ENCODE results near the gene PARD6B. TPM values are rescaled to one million over a fixed set of nuclear protein-coding genes. Genes with fewer than 3 reads are reported as not detected.

The PARD6B gene
- total and polyA plus RNA-seq, 2 of the 4 experiments (the other 2 are of a cell fraction) = 0.17 to 0.90 TPM

GRCh38 chr20:50805349-50805684 lies 73.9 kb downstream of the PARD6B start (continued):
- TF ChIP-seq CTCF (conservative IDR thresholded peaks at IDR 0.05; ENCODE audit: low read depth, low read length) = no peak
- TF ChIP-seq CEBPB (IDR thresholded peaks at IDR 0.05; ENCODE audit: low read depth, low read length) = no peak

- H3K9me1 ChIP-seq (ENCODE audit: insufficient read depth, low read length) = 0 out of 2 replicates have a peak, but pooled peaks cover 3% of the 10 kb centered on the region
- no TSS peak for BruUV-seq (replicated peaks)
- no peak overlapping the region for H2AK5ac ChIP-seq (ENCODE audit: low read depth, low read length)
- intact Hi-C loops (cut with micrococcal nuclease) (no loop called here), dilution Hi-C loops (cut with HindIII; ENCODE audit: low sequenced_read_pairs, unreplicated experiment) (loop anchor here (25.0 kb wide), 1 partner anchor 106 kb away; no protein-coding TSS in a partner anchor), in situ Hi-C loops (cut with MboI; ENCODE audit: low sequenced_read_pairs) (no loop called here)
- H4K20me1 ChIP-seq (ENCODE audit: insufficient read depth, low read length) = no peaks in the 10 kb centered on the region; the same call in 1 of the 2 replicates
- H4K5ac ChIP-seq (ENCODE audit: low read depth, low read length) = no peak overlapping the region
- no peak overlapping the region for H4K91ac ChIP-seq (ENCODE audit: insufficient read depth, low read depth, low read length)
- ChIA-PET CTCF (no interaction called here), POLR2A (ENCODE audit: unreplicated experiment) (no interaction called here)
- no peak overlapping the region for H2AFZ ChIP-seq (replicated peaks; ENCODE audit: low read length, poor library complexity)
- H3K56ac ChIP-seq (ENCODE audit: extremely low read depth, insufficient read depth, low read length) = no peak overlapping the region
- no peak overlapping the region for H2BK20ac ChIP-seq (ENCODE audit: low read depth, low read length)
- 66% methylated on average over 3 of the region's 5 CpGs; no CpG with 5 or more reads in 1 of the 2 experiments for WGBS, 2 experiments (ENCODE audit: extremely low coverage in 2 of 2, insufficient read length in 1 of 2)
- no peaks in the 10 kb centered on the region for H3K9me3 ChIP-seq (ENCODE audit: control insufficient read depth, insufficient read depth, low read length)
- no peak for DNase-seq
- no peak overlapping the region for H3K4ac ChIP-seq (ENCODE audit: low read depth, low read length)
- H2AK9ac ChIP-seq (replicated peaks; ENCODE audit: low read depth, low read length, poor library complexity) = no peak overlapping the region
- H3K4me1 ChIP-seq (ENCODE audit: control insufficient read depth, insufficient read depth, low read length) = no peaks in the 10 kb centered on the region
- H3K79me1 ChIP-seq (ENCODE audit: low read depth in 1 of 2, low read length in 2 of 2) = peaks cover 4 to 20% of the 10 kb centered on the region in 2 experiments
- H2BK5ac ChIP-seq (ENCODE audit: low read depth, low read length, poor library complexity, severe bottlenecking) = no peak overlapping the region
- no peak overlapping the region for H3K4me3 ChIP-seq (ENCODE audit: insufficient read depth, low read depth, low read length)
- no peak overlapping the region for H3K9ac ChIP-seq (ENCODE audit: low read depth, low read length)
- no peak overlapping the region for H3K23ac ChIP-seq (ENCODE audit: low read depth, low read length)
- H3K36me3 ChIP-seq (ENCODE audit: control insufficient read depth, insufficient read depth, low read length) = no peaks in the 10 kb centered on the region
- H2BK15ac ChIP-seq (ENCODE audit: low read depth, low read length) = no peak overlapping the region
- H2BK120ac ChIP-seq (ENCODE audit: low read depth, low read length) = no peak overlapping the region
- H3K14ac ChIP-seq (replicated peaks; ENCODE audit: low read depth, low read length) = no peak overlapping the region
- H4K8ac ChIP-seq (ENCODE audit: low read depth in 2 of 2, low read length in 2 of 2) = no peak overlapping the region
- H3K4me2 ChIP-seq (ENCODE audit: low read depth, low read length) = no peak overlapping the region
- ATAC-seq (ENCODE audit: low read depth) = no peak
- H3K18ac ChIP-seq (ENCODE audit: low read depth, low read length) = no peak overlapping the region
- no peak overlapping the region for H3K27ac ChIP-seq (ENCODE audit: insufficient read depth, low read length)
- no peaks in the 10 kb centered on the region for H3K27me3 ChIP-seq (ENCODE audit: control insufficient read depth, insufficient read depth, low read length)
- no peak for TF ChIP-seq USF2 (IDR thresholded peaks at IDR 0.05; ENCODE audit: low read depth, low read length)
- no peak for TF ChIP-seq NFE2L2 (IDR thresholded peaks at IDR 0.05; ENCODE audit: low read depth, low read length)
- TF ChIP-seq CHD1 (IDR thresholded peaks at IDR 0.05; ENCODE audit: low read depth, low read length) = no peak
Measured at GRCh38 chr20:50806126-50806768, 74.9 kb downstream of the PARD6B start.
